Keratinocyte (primary cell): Measurements from ENCODE around the gene NFKB2. TPM values are rescaled to one million over a fixed set of nuclear protein-coding genes. Genes with fewer than 3 reads are reported as not detected.

Experiments used
- DNase-seq: peaks from one replicate; pipeline ENCODE4 v3.0.0-alpha.2; 2011; ENCODE audit warnings: low read depth, missing footprints, low spot score
- FAIRE-seq: peaks from 2 replicates; lab custom pipeline; 2011; peaks lifted over from hg19 to GRCh38; lab: Jason Lieb, UNC
- H2AFZ ChIP-seq: 2 replicates; pipeline ENCODE4 v1.6.0; 2012; ENCODE audit warnings: low read length, control low read depth, inconsistent platforms; ENCODE audit not compliant: control insufficient read depth
- H3K27ac ChIP-seq: 2 replicates; pipeline ENCODE4 v1.5.1; 2011; ENCODE audit warnings: low read length; ENCODE audit not compliant: control insufficient read depth, insufficient read depth
- H3K27me3 ChIP-seq: 3 replicates; pipeline ENCODE4 v1.6.0; 2011; ENCODE audit warnings: low read length; ENCODE audit not compliant: control insufficient read depth, insufficient read depth; ENCODE audit errors: extremely low read depth
- H3K36me3 ChIP-seq, 2 experiments: 2 replicates in 1 of 2; 3 replicates in 1 of 2; pipeline ENCODE4 v1.5.1; 2011; ENCODE audit warnings: low read length in 2 of 2, mild to moderate bottlenecking in 1 of 2; ENCODE audit not compliant: control insufficient read depth in 2 of 2, insufficient read depth in 2 of 2; ENCODE audit errors: extremely low read depth in 1 of 2
- H3K4me1 ChIP-seq: 3 replicates; pipeline ENCODE4 v1.5.1; 2011; ENCODE audit warnings: low read length; ENCODE audit not compliant: control insufficient read depth, insufficient read depth; ENCODE audit errors: extremely low read depth
- H3K4me2 ChIP-seq: 3 replicates; pipeline ENCODE4 v1.6.0; 2011; ENCODE audit warnings: low read depth, low read length; ENCODE audit not compliant: control insufficient read depth, insufficient read depth; ENCODE audit errors: extremely low read depth
- H3K4me3 ChIP-seq, 3 experiments: fragments of 200-600 bp in 1 of 3; sonication (generic) in 1 of 3; 2 replicates in 2 of 3; 3 replicates in 1 of 3; pipeline ENCODE4 v1.5.1; 2011 to 2016; ENCODE audit warnings: low read length in 3 of 3, mild to moderate bottlenecking in 3 of 3, control low read depth in 2 of 3, inconsistent platforms in 1 of 3, low read depth in 1 of 3, mixed read lengths in 1 of 3, mixed run types in 1 of 3, moderate library complexity in 1 of 3; ENCODE audit not compliant: control insufficient read depth in 2 of 3, insufficient read depth in 2 of 3; ENCODE audit errors: extremely low read depth in 1 of 3
- H3K79me2 ChIP-seq: 2 replicates; pipeline ENCODE4 v1.6.0; 2012; ENCODE audit warnings: low read length; ENCODE audit not compliant: control insufficient read depth, insufficient read depth
- H3K9ac ChIP-seq: 3 replicates; pipeline ENCODE4 v1.6.0; 2011; ENCODE audit warnings: low read length; ENCODE audit not compliant: control insufficient read depth, insufficient read depth; ENCODE audit errors: extremely low read depth
- H3K9me1 ChIP-seq: 3 replicates; pipeline ENCODE4 v1.6.0; 2011; ENCODE audit warnings: low read length; ENCODE audit not compliant: control insufficient read depth, insufficient read depth; ENCODE audit errors: extremely low read depth
- H3K9me3 ChIP-seq: 2 replicates; pipeline ENCODE4 v1.5.1; 2012; ENCODE audit warnings: low read depth, low read length; ENCODE audit not compliant: control insufficient read depth
- H4K20me1 ChIP-seq: 3 replicates; pipeline ENCODE4 v1.6.0; 2011; ENCODE audit warnings: low read length; ENCODE audit not compliant: control insufficient read depth, insufficient read depth; ENCODE audit errors: extremely low read depth
- CTCF ChIP-seq, 3 experiments: IDR thresholded peaks in 1 of 3; conservative IDR thresholded peaks in 1 of 3; optimal IDR thresholded peaks in 1 of 3; 2 replicates in 2 of 3; 3 replicates in 1 of 3; pipeline versions ENCODE3 to v1.5.1; 2011; ENCODE audit warnings: low read length in 3 of 3, mild to moderate bottlenecking in 3 of 3, moderate library complexity in 2 of 3, control low read depth in 1 of 3, inconsistent platforms in 1 of 3; ENCODE audit not compliant: insufficient read depth in 2 of 3; ENCODE audit errors: extremely low read depth in 1 of 3
- EZH2 ChIP-seq: IDR thresholded peaks from one replicate; pipeline ENCODE4 v1.6.1; 2012; ENCODE audit warnings: inconsistent platforms, mild to moderate bottlenecking, low read length, moderate library complexity
- dilution Hi-C: fragments of 300-500 bp; cut with MboI; formaldehyde crosslinking; loops from one replicate; pipeline ENCODE4 v1.7.0; 2020; ENCODE audit warnings: low sequenced_read_pairs; ENCODE audit not compliant: extremely low pct_ligation_motif_present
- polyA plus RNA-seq, 5 experiments: library from polyadenylated mRNA; depleted of rRNA in 3 of 5; stranded (reverse) in 3 of 5; stranded (forward) in 1 of 5; unstranded in 1 of 5; fragments of >200 nt; gene quantifications; 1 replicate in 1 of 5; 2 replicates in 3 of 5; 3 replicates in 1 of 5; pipeline versions ENCODE4 v1.2.1 to v1.2.3, GENCODE V29; 2011 to 2012; ENCODE audit warnings: missing spikeins in 2 of 5, low read depth in 1 of 5, low replicate concordance in 1 of 5

Gene NFKB2
- polyA plus RNA-seq, 1 donor (not counting 4 experiments of a cell fraction or from before 2014, with no cell fraction given) = 14.8 TPM

- Histone ChIP-seq H3K36me3 (no peaks in the 10 kb centered on the region), H3K4me2 (no peak overlapping the region), H3K79me2 (no peaks in the 10 kb centered on the region), H3K27me3 (peaks cover 52% of the 10 kb centered on the region), H3K9ac (no peak overlapping the region), H3K9me1 (no peaks in the 10 kb centered on the region), H3K9me3 (no peaks in the 10 kb centered on the region), H4K20me1 (no peaks in the 10 kb centered on the region), H2AFZ (no peak overlapping the region), H3K27ac (no peak overlapping the region), H3K4me3 (no peak overlapping the region), H3K4me1 (peaks cover 14% of the 10 kb centered on the region)
- DNase-seq (no peak), FAIRE-seq (no peak)
- no peak for TF ChIP-seq CTCF (optimal IDR thresholded peaks at IDR 0.05 in 1 of 3, IDR thresholded peaks at IDR 0.05 in 1 of 3, conservative IDR thresholded peaks at IDR 0.05 in 1 of 3; ENCODE audit: extremely low read depth in 1 of 3, insufficient read depth in 2 of 3, low read length in 3 of 3)
- no peak for TF ChIP-seq EZH2
- dilution Hi-C loops = no loop called here
Observed at GRCh38 chr10:102416283-102416682, 20.8 kb downstream of the NFKB2 start.

GRCh38 chr10:102416695-102417094 is 21.2 kb downstream of the NFKB2 start:
- H3K79me2 ChIP-seq = no peaks in the 10 kb centered on the region
- FAIRE-seq (no peak), DNase-seq (no peak)
- TF ChIP-seq CTCF (optimal IDR thresholded peaks at IDR 0.05 in 1 of 3, IDR thresholded peaks at IDR 0.05 in 1 of 3, conservative IDR thresholded peaks at IDR 0.05 in 1 of 3; ENCODE audit: extremely low read depth in 1 of 3, insufficient read depth in 2 of 3, low read length in 3 of 3) (no peak), EZH2 (no peak)
- H3K27ac ChIP-seq = no peak overlapping the region
- no peak overlapping the region for H3K9ac ChIP-seq
- no peak overlapping the region for H3K4me3 ChIP-seq
- H3K4me2 ChIP-seq = no peak overlapping the region
- H2AFZ ChIP-seq = no peak overlapping the region
- no peaks in the 10 kb centered on the region for H3K9me1 ChIP-seq
- H4K20me1 ChIP-seq = no peaks in the 10 kb centered on the region
- H3K36me3 ChIP-seq = no peaks in the 10 kb centered on the region
- peaks cover 14% of the 10 kb centered on the region for H3K4me1 ChIP-seq
- dilution Hi-C loops = no loop called here
- H3K27me3 ChIP-seq = peaks cover 48% of the 10 kb centered on the region
- H3K9me3 ChIP-seq = no peaks in the 10 kb centered on the region
